Mesendoderm (in vitro differentiated cells): ENCODE measurements around the gene STARD8.
A peak's percentile ranks its signal among the peaks of the same experiment; 100 is the strongest.

Experiments
- DNase-seq: peaks from one replicate; pipeline ENCODE4 v3.0.0; 2013
- H2AK5ac ChIP-seq: 2 replicates; pipeline ENCODE4 v1.6.1; 2013; ENCODE audit warnings: low read length, inconsistent platforms
- H2BK120ac ChIP-seq: 2 replicates; pipeline ENCODE4 v1.6.1; 2013; ENCODE audit warnings: low read depth, mild to moderate bottlenecking, low read length, moderate library complexity, mixed read lengths
- H2BK15ac ChIP-seq: replicated peaks from 2 replicates; pipeline ENCODE4 v1.6.1; 2013; ENCODE audit warnings: low read depth, mild to moderate bottlenecking, moderate library complexity
- H2BK5ac ChIP-seq: 2 replicates; pipeline ENCODE4 v1.6.1; 2013; ENCODE audit warnings: low read length, inconsistent platforms
- H3K18ac ChIP-seq: 2 replicates; pipeline ENCODE4 v1.6.1; 2013; ENCODE audit warnings: mild to moderate bottlenecking, low read length, mixed read lengths
- H3K23ac ChIP-seq: one replicate; pipeline ENCODE4 v1.6.1; 2013; ENCODE audit warnings: low read length
- H3K27ac ChIP-seq: 2 replicates; pipeline ENCODE4 v1.5.1; 2013; ENCODE audit warnings: low read depth, mild to moderate bottlenecking, inconsistent platforms, low read length, moderate library complexity
- H3K27me3 ChIP-seq: 2 replicates; pipeline ENCODE4 v1.6.1; 2013; ENCODE audit warnings: low read length, control low read depth, mild to moderate bottlenecking, inconsistent platforms; ENCODE audit not compliant: insufficient read depth, poor library complexity
- H3K36me3 ChIP-seq: 2 replicates; pipeline ENCODE4 v1.6.1; 2013; ENCODE audit warnings: low read length, inconsistent platforms; ENCODE audit not compliant: control insufficient read depth, insufficient read depth
- H3K4ac ChIP-seq: one replicate; pipeline ENCODE4 v1.6.1; 2013; ENCODE audit warnings: low read depth, mild to moderate bottlenecking, low read length, moderate library complexity
- H3K4me1 ChIP-seq: 2 replicates; pipeline ENCODE4 v1.6.1; 2013; ENCODE audit warnings: low read depth, low read length, inconsistent platforms; ENCODE audit not compliant: control insufficient read depth
- H3K4me2 ChIP-seq: 2 replicates; pipeline ENCODE4 v1.6.1; 2013; ENCODE audit warnings: low read length
- H3K4me3 ChIP-seq: 2 replicates; pipeline ENCODE4 v1.5.1; 2013; ENCODE audit warnings: mild to moderate bottlenecking, low read length
- H3K56ac ChIP-seq: one replicate; pipeline ENCODE4 v1.6.1; 2013; ENCODE audit warnings: low read length
- H3K79me1 ChIP-seq: 2 replicates; pipeline ENCODE4 v1.6.1; 2013; ENCODE audit warnings: low read length, inconsistent platforms
- H3K79me2 ChIP-seq: 2 replicates; pipeline ENCODE4 v1.6.1; 2013; ENCODE audit warnings: mild to moderate bottlenecking, low read length; ENCODE audit not compliant: control insufficient read depth, insufficient read depth
- H3K9ac ChIP-seq: 2 replicates; pipeline ENCODE4 v1.6.1; 2013; ENCODE audit warnings: low read length, inconsistent platforms
- H4K5ac ChIP-seq: one replicate; pipeline ENCODE4 v1.6.1; 2013; ENCODE audit warnings: low read length
- H4K8ac ChIP-seq: one replicate; pipeline ENCODE4 v1.6.1; 2013; ENCODE audit warnings: low read depth, mild to moderate bottlenecking, control low read depth, low read length, moderate library complexity
- WGBS: extraction: QIAGEN DNeasy Blood & Tissue Kit; methylation state at CpG from one replicate; pipeline ENCODE4 v1.1.7; 2013; ENCODE audit warnings: low lambda C conversion rate, missing lambda C conversion rate; ENCODE audit not compliant: insufficient coverage; ENCODE audit errors: extremely low coverage; 5-methylcytosine and 5-hydroxymethylcytosine counted together

Gene STARD8

DNA sequence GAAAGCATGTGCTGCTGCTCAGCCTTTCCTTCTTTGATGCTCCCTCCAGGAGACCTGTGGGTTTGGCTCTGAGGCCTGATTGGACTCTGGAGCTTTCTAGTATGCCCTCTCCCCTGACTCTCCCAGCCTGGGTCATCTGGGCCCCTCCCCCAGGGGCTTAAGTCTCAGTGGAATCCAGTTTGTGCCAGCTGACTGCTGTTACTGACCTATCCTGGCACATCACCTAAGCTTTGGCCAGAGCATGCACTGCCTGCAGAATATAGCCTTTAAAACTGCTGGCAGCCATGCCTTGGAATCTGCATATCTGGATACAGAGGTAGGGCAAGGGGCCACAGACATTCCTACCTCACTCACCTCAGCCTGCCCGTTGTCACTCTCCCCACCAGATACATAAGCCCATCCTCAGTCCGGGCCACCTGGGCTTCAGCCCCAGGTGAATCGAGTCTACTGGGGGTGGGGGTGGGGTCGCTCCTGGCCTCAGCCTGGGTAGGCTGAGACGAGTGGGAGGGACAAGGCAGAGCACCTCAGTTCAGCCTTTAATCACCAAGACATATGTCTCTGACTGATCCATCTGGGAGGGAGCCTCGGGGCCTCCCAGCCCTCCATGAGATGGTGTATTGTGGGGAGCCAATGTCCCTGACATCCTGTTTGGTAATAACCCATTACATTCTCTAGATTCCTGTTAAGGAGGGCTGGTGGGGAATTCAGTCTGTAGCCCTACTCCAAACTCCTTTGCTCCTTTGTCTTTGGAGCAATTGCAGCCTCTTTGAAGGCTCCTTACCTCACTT is 61.2 kb downstream of the STARD8 start:
- Histone ChIP-seq H4K5ac (no peak overlapping the region), H2BK15ac (no peak overlapping the region), H3K56ac (peak overlapping the region; percentile 17), H3K4me2 (no peak overlapping the region), H3K36me3 (no peaks in the 10 kb centered on the region), H3K79me1 (no peaks in the 10 kb centered on the region), H2BK120ac (no peak overlapping the region), H3K23ac (no peak overlapping the region), H2BK5ac (no peak overlapping the region), H4K8ac (no peak overlapping the region), H2AK5ac (no peak overlapping the region), H3K4me1 (peaks cover under 1% of the 10 kb centered on the region), H3K18ac (no peak overlapping the region), H3K27me3 (no peaks in the 10 kb centered on the region), H3K27ac (peak overlapping the region; percentile 79), H3K4me3 (no peak overlapping the region), H3K9ac (no peak overlapping the region), H3K79me2 (no peaks in the 10 kb centered on the region), H3K4ac (peak overlapping the region; percentile 43)
- WGBS, result no CpG with 5 or more reads among the region's 6 CpGs
- DNase-seq, result peak; percentile 96

DNA sequence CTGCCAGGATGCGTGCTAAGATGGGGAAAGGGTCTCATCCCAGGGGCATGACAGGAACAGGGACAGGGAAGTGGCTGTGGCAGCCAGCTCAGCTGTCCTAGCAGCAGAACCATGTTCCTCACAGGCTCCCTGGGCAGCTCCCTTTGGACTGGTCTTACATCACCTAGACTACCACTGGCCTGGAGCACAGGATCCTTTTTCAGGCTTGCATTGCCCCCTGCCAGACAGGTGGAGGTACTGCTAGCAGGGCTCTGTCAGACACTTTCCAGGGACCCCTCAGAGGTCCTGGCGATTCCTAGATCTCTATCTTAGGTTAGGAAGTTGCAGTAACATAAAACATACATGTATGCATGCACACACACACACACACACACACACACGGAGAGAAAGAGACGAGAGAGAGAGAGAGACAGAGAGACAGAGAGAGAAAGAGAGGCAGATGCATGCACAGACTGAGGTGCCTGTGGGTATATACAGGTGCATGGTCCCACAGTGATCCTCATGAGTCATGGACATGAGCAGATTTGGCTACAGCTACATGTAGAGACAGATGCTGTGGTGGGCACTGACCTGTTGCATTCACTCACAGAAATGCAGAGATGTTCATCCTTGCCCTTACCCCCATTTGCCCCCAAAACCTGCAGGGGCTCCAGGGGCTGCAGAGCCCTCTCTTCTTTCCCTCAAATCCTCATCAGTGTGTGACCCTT is 63.6 kb downstream of the STARD8 start:
- Histone ChIP-seq H2BK15ac (no peak overlapping the region), H3K4me3 (no peak overlapping the region), H3K18ac (no peak overlapping the region), H3K27me3 (no peaks in the 10 kb centered on the region), H3K9ac (peak overlapping the region; percentile 22), H2AK5ac (no peak overlapping the region), H4K8ac (no peak overlapping the region), H2BK5ac (no peak overlapping the region), H3K4me2 (no peak overlapping the region), H3K27ac (no peak overlapping the region), H3K23ac (no peak overlapping the region), H3K79me2 (no peaks in the 10 kb centered on the region), H3K36me3 (no peaks in the 10 kb centered on the region), H3K56ac (peak overlapping the region; percentile 37), H3K79me1 (no peaks in the 10 kb centered on the region), H3K4me1 (no peaks in the 10 kb centered on the region), H2BK120ac (no peak overlapping the region), H4K5ac (no peak overlapping the region), H3K4ac (no peak overlapping the region)
- peak; percentile 84 for DNase-seq
- no CpG with 5 or more reads among the region's 4 CpGs for WGBS

- H2AK5ac ChIP-seq, result no peak overlapping the region
- no peak for DNase-seq
- no peak overlapping the region for H3K18ac ChIP-seq
- no peaks in the 10 kb centered on the region for H3K4me1 ChIP-seq
- no peak overlapping the region for H3K9ac ChIP-seq
- H3K79me1 ChIP-seq, result no peaks in the 10 kb centered on the region
- no peak overlapping the region for H3K4me3 ChIP-seq
- no peak overlapping the region for H3K27ac ChIP-seq
- no peak overlapping the region for H4K5ac ChIP-seq
- no CpG with 5 or more reads among the region's 5 CpGs for WGBS
- H3K56ac ChIP-seq, result no peak overlapping the region
- H3K36me3 ChIP-seq, result no peaks in the 10 kb centered on the region
- H2BK5ac ChIP-seq, result no peak overlapping the region
- H3K4me2 ChIP-seq, result no peak overlapping the region
- no peak overlapping the region for H2BK120ac ChIP-seq
- no peak overlapping the region for H2BK15ac ChIP-seq
- H3K79me2 ChIP-seq, result no peaks in the 10 kb centered on the region
- H3K27me3 ChIP-seq, result no peaks in the 10 kb centered on the region
- no peak overlapping the region for H3K23ac ChIP-seq
- H3K4ac ChIP-seq, result no peak overlapping the region
- H4K8ac ChIP-seq, result no peak overlapping the region
These were observed 64.4 kb downstream of the STARD8 start for GRCh38 chrX:68711845-68712244.

GRCh38 chrX:68714856-68715255 is 67.4 kb downstream of the STARD8 start:
- Histone ChIP-seq H3K9ac (no peak overlapping the region), H2BK15ac (no peak overlapping the region), H3K4ac (no peak overlapping the region), H3K56ac (no peak overlapping the region), H3K4me2 (no peak overlapping the region), H3K27ac (no peak overlapping the region), H3K27me3 (no peaks in the 10 kb centered on the region), H2AK5ac (no peak overlapping the region), H3K23ac (no peak overlapping the region), H3K36me3 (no peaks in the 10 kb centered on the region), H2BK5ac (no peak overlapping the region), H2BK120ac (no peak overlapping the region), H3K79me1 (no peaks in the 10 kb centered on the region), H4K5ac (no peak overlapping the region), H3K4me3 (no peak overlapping the region), H3K79me2 (no peaks in the 10 kb centered on the region), H3K18ac (no peak overlapping the region), H4K8ac (no peak overlapping the region), H3K4me1 (no peaks in the 10 kb centered on the region)
- no peak for DNase-seq
- no CpG with 5 or more reads among the region's 3 CpGs for WGBS

DNA sequence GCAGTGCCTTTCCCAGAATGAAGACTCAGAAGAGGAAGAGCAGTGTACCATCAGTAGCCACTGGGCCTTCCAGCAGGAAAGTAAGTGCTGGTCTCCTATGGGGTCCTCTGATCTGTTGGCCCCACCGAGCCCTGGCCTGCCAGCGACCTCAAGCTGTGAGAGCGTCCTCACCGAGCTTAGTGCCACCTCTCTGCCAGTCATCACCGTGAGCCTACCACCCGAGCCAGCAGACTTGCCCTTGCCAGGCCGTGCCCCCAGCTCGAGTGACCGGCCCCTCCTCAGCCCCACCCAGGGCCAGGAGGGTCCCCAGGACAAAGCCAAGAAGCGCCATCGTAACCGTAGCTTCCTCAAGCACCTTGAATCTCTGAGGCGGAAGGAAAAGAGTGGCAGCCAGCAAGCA is 69.7 kb downstream of the STARD8 start:
- Histone ChIP-seq H3K4me1 (no peaks in the 10 kb centered on the region), H3K79me2 (no peaks in the 10 kb centered on the region), H3K4me2 (no peak overlapping the region), H3K4me3 (no peak overlapping the region), H3K4ac (no peak overlapping the region), H3K9ac (no peak overlapping the region), H3K27me3 (no peaks in the 10 kb centered on the region), H3K27ac (no peak overlapping the region), H2BK120ac (no peak overlapping the region), H4K8ac (no peak overlapping the region), H4K5ac (no peak overlapping the region), H2BK5ac (no peak overlapping the region), H3K79me1 (no peaks in the 10 kb centered on the region), H2BK15ac (no peak overlapping the region), H3K18ac (no peak overlapping the region), H2AK5ac (no peak overlapping the region), H3K23ac (no peak overlapping the region), H3K56ac (no peak overlapping the region), H3K36me3 (no peaks in the 10 kb centered on the region)
- no CpG with 5 or more reads among the region's 13 CpGs for whole genome bisulfite sequencing
- no peak for DNase-seq
